Measurements from ENCODE around the gene SRGAP2B.
"Not testable (repeated sequence)": the region's sequence is repeated elsewhere in the genome, so short reads cannot be mapped to it uniquely, and the experiment has no call there.

SRGAP2B gene

DNA sequence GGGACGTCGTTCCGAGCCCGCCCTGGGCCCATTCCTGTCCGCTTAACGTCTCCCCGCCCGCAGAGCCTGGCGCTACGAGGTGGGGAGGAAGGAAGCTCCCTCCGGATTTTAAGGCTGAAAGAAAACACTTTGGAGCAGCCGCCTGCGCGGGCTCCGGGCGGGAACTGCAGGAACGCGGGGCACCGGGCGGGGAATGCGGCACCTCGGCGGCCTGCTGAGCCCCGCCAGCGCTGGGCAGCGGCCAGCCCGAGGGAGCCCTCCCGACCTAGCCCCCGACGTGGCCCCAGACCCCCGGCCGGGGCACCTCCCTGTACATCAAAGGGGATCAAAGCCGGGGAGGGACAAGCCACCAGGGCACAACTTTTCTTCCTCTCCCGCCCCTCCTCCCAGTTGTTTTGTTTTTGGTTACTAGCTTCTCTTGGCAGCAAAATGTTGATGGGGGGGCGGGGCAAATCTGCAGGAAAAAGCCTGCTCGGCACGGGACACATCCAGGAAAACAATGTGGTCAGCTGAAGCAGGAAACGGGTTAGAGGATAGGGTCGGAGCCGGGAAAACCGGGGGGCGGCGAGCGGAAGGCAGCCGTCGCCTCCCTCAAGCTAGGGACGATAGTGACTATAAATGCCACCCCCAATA, 1.5 kb downstream of the SRGAP2B start:
- H3K4me1 ChIP-seq (ENCODE audit: control insufficient read depth, insufficient read depth, low read length); H3K36me3 ChIP-seq (ENCODE audit: control insufficient read depth in 2 of 2, insufficient read depth in 1 of 2, low read length in 2 of 2); CTCF ChIA-PET; H3K9me3 ChIP-seq (ENCODE audit: control insufficient read depth, insufficient read depth, low read depth, low read length); POLR2A ChIA-PET; H3K27ac ChIP-seq (ENCODE audit: extremely low read depth, low read depth, low read length): not testable (repeated sequence)
- TF ChIP-seq ZNF341 (tag by site-specific recombination; IDR thresholded peaks at IDR 0.05; ENCODE audit: low read depth): peak; percentile 45; the same call in 1 of the 2 replicates
- peak; percentile 57; the same call in 1 of the 2 replicates for TF ChIP-seq IKZF3 (tag by site-specific recombination; IDR thresholded peaks at IDR 0.05)
- TF ChIP-seq, protein P1, sequence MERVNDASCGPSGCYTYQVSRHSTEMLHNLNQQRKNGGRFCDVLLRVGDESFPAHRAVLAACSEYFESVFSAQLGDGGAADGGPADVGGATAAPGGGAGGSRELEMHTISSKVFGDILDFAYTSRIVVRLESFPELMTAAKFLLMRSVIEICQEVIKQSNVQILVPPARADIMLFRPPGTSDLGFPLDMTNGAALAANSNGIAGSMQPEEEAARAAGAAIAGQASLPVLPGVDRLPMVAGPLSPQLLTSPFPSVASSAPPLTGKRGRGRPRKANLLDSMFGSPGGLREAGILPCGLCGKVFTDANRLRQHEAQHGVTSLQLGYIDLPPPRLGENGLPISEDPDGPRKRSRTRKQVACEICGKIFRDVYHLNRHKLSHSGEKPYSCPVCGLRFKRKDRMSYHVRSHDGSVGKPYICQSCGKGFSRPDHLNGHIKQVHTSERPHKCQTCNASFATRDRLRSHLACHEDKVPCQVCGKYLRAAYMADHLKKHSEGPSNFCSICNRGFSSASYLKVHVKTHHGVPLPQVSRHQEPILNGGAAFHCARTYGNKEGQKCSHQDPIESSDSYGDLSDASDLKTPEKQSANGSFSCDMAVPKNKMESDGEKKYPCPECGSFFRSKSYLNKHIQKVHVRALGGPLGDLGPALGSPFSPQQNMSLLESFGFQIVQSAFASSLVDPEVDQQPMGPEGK (tag by site-specific recombination; IDR thresholded peaks at IDR 0.05): peak; percentile 36; the same call in 1 of the 2 replicates
- peak; percentile 59 for TF ChIP-seq KLF9 (tag by site-specific recombination; IDR thresholded peaks at IDR 0.05; ENCODE audit: low read depth)
- peak; percentile 39; the same call in 1 of the 2 replicates for TF ChIP-seq SP2 (tag by site-specific recombination; IDR thresholded peaks at IDR 0.05)
- TF ChIP-seq ZBTB8A (tag by site-specific recombination; IDR thresholded peaks at IDR 0.05): 0 out of 2 replicates have a peak, but pooled peaks have one; percentile 23
- TF ChIP-seq ZSCAN30 (tag by site-specific recombination; IDR thresholded peaks at IDR 0.05): peak; percentile 21; the same call in 1 of the 2 replicates
- TF ChIP-seq GLIS2 (tag by site-specific recombination; IDR thresholded peaks at IDR 0.05): peak; percentile 25; the same call in 1 of the 2 replicates
- TF ChIP-seq, protein P2, sequence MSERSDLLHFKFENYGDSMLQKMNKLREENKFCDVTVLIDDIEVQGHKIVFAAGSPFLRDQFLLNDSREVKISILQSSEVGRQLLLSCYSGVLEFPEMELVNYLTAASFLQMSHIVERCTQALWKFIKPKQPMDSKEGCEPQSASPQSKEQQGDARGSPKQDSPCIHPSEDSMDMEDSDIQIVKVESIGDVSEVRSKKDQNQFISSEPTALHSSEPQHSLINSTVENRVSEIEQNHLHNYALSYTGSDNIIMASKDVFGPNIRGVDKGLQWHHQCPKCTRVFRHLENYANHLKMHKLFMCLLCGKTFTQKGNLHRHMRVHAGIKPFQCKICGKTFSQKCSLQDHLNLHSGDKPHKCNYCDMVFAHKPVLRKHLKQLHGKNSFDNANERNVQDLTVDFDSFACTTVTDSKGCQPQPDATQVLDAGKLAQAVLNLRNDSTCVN (tag by site-specific recombination; optimal IDR thresholded peaks at IDR 0.05): peak; percentile 35
- TF ChIP-seq, protein P3, sequence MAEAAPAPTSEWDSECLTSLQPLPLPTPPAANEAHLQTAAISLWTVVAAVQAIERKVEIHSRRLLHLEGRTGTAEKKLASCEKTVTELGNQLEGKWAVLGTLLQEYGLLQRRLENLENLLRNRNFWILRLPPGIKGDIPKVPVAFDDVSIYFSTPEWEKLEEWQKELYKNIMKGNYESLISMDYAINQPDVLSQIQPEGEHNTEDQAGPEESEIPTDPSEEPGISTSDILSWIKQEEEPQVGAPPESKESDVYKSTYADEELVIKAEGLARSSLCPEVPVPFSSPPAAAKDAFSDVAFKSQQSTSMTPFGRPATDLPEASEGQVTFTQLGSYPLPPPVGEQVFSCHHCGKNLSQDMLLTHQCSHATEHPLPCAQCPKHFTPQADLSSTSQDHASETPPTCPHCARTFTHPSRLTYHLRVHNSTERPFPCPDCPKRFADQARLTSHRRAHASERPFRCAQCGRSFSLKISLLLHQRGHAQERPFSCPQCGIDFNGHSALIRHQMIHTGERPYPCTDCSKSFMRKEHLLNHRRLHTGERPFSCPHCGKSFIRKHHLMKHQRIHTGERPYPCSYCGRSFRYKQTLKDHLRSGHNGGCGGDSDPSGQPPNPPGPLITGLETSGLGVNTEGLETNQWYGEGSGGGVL (tag by site-specific recombination; IDR thresholded peaks at IDR 0.05): 0 out of 2 replicates have a peak, but pooled peaks have one; percentile 14
- peak overlapping the region; percentile 36 for H3K4me3 ChIP-seq (ENCODE audit: low read depth, low read length)

DNA sequence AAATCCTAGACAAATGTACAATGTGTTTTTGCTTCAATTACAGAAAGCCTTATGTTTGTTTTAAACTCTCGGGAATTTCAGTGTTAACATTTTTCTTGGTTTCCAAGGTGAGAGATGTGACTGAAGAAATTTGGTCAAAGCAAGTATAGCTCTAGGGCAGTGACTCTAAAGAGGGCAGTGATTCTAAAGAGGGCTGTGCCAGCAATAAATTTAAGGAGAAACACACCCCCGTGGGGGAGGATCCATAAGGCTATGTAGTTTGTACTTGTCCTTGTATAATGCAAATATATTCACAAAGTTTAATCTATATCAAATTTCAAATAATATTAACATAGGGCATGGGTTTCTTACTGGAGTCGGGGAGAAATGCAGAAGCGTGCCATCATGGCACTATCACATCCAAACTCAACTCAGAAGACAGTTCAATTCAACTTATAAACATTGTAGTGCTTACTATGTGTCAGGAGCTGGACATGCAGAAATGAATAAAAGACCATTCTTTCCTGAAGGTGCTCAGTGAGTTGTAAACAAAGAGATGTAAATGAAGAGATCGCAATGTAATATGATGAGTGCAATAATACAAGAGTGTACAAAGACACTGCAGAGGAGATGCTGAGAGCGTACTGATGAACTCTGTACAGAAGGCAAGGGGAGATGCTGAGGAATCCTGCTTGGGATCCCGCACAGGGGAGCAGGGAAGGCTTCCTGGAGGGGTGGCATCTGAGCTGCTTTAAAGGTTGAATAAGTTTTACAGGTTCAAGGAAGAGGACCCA, 12.5 kb downstream of the SRGAP2B start:
- POLR2A ChIA-PET; H3K27ac ChIP-seq (ENCODE audit: extremely low read depth, low read depth, low read length); CTCF ChIA-PET; H3K4me3 ChIP-seq (ENCODE audit: low read depth, low read length); H3K4me1 ChIP-seq (ENCODE audit: control insufficient read depth, insufficient read depth, low read length); H3K36me3 ChIP-seq (ENCODE audit: control insufficient read depth in 2 of 2, insufficient read depth in 1 of 2, low read length in 2 of 2); H3K9me3 ChIP-seq (ENCODE audit: control insufficient read depth, insufficient read depth, low read depth, low read length): not testable (repeated sequence)

DNA sequence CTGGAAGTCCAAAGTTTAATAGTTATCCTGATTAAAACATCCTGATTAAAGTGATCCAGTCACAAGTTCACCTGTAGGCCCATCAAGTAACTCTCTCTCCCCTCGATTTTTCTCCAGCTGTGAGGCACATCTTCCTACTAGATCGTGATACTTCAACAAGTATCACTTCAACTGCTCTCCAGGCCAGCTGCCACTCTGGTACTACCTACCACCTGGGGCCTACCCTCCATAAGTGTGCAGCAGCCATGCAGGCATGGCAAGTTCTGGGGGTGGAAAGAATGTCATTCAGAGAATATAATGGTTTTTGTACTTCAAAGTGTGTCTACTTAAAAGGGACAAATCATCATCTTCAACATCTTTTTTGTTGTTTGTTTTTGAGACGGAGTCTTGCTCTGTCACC, 14.9 kb downstream of the SRGAP2B start:
- H3K9me3 ChIP-seq (ENCODE audit: control insufficient read depth, insufficient read depth, low read depth, low read length); H3K27ac ChIP-seq (ENCODE audit: extremely low read depth, low read depth, low read length); POLR2A ChIA-PET; H3K36me3 ChIP-seq (ENCODE audit: control insufficient read depth in 2 of 2, insufficient read depth in 1 of 2, low read length in 2 of 2); H3K4me3 ChIP-seq (ENCODE audit: low read depth, low read length); CTCF ChIA-PET; H3K4me1 ChIP-seq (ENCODE audit: control insufficient read depth, insufficient read depth, low read length): not testable (repeated sequence)

DNA sequence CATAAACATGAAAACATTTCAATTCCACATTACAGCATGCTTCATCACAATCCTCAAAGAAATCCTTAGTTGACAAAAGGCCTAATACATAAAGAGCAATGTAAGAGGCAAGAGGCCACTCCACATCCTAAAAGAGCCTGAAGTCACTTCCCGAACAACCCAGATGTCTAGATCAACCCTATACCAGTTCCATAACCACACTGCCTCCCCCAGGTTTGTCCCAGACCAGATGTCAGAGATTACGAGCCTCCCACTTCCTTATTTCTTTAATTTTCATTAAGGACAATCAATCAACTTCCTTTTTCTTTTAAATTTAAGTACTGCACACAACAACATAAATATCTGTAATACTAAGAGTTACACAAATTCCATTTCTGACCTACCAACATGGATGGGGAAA, 15.4 kb downstream of the SRGAP2B start:
- H3K27ac ChIP-seq (ENCODE audit: extremely low read depth, low read depth, low read length); H3K9me3 ChIP-seq (ENCODE audit: control insufficient read depth, insufficient read depth, low read depth, low read length); H3K4me3 ChIP-seq (ENCODE audit: low read depth, low read length); CTCF ChIA-PET; H3K4me1 ChIP-seq (ENCODE audit: control insufficient read depth, insufficient read depth, low read length); H3K36me3 ChIP-seq (ENCODE audit: control insufficient read depth in 2 of 2, insufficient read depth in 1 of 2, low read length in 2 of 2); POLR2A ChIA-PET: not testable (repeated sequence)

DNA sequence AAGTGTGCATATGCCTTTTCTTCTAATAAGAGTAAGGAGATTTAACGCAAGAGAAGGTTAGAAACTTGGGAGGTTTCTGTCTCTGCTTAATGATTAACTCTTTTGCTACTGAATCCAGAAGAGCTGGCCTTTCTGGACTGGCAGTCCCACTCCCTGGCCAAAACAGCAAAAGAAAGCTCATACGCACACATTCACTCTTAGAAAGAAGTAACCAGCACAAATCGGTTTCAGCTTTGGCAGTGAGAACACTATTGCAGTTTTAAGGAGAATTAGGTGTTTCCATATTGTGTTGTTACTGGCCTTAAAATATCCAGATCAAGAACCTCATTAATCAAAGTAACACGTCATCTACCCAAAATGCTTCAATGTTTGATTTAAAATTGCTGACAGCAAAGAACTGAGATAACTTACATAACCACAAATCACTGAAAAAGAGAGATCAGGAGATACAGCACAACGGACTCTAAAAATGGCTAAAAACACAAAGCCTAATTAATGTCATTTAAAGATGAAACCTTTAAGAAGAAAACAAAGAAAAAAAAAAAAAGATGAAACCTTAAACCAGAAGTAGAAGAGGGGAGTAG, 16.2 kb downstream of the SRGAP2B start:
- H3K36me3 ChIP-seq (ENCODE audit: control insufficient read depth in 2 of 2, insufficient read depth in 1 of 2, low read length in 2 of 2); CTCF ChIA-PET; H3K4me1 ChIP-seq (ENCODE audit: control insufficient read depth, insufficient read depth, low read length); H3K9me3 ChIP-seq (ENCODE audit: control insufficient read depth, insufficient read depth, low read depth, low read length); POLR2A ChIA-PET; H3K27ac ChIP-seq (ENCODE audit: extremely low read depth, low read depth, low read length); H3K4me3 ChIP-seq (ENCODE audit: low read depth, low read length): not testable (repeated sequence)

DNA sequence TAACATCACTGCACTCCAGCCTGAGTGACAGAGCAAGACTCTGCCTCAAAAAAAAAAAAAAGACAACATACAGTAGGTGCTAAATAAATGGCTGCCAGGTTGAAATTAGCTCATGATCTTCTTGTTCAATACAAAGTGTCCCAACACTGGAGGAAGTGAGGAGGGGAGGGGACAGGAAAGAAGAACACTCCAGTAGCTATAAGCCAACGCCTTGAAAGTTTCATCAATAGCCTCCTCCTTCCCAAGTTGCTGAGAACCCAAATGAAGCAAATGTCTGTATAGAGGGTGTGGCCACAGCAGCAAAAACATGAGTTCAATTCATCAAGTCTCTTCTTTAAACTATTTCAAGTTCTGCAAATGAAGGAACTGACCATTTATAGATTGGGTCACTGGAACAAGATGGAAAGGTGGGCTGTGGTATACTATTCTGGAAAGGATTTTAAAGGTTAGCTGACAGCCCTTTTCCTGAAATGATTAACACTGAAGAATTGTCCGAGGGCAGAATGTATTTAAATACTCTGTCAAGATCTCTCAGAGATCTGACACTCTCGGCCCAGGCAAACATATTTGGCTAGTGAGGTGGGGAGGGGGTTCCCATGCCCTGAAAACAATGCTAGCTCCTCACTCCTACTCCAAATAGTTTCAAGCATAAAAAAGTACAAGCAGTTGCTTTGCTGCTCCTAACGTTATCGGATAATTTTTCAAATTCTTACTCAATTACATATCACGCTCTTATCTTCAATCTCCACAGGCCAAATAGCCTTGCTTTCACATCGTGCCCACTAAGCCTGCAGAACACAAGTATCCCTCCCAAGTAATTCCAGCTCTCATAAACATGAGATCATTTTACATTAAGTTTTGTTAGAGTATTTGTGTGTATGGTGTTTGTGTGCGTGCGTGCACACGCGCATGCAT, 17.0 kb downstream of the SRGAP2B start:
- POLR2A ChIA-PET; H3K27ac ChIP-seq (ENCODE audit: extremely low read depth, low read depth, low read length); H3K36me3 ChIP-seq (ENCODE audit: control insufficient read depth in 2 of 2, insufficient read depth in 1 of 2, low read length in 2 of 2); H3K4me3 ChIP-seq (ENCODE audit: low read depth, low read length); H3K9me3 ChIP-seq (ENCODE audit: control insufficient read depth, insufficient read depth, low read depth, low read length); H3K4me1 ChIP-seq (ENCODE audit: control insufficient read depth, insufficient read depth, low read length); CTCF ChIA-PET: not testable (repeated sequence)

All from HEK293 (cell line).